HG03039 (cell line): Measurements from ENCODE around the gene NAT16.
"Not testable (repeated sequence)": the region's sequence is repeated elsewhere in the genome, so short reads cannot be mapped to it uniquely, and the experiment has no call there.

Experiments
- ATAC-seq: cut with Tn5 transposase; IDR thresholded peaks from one replicate; pipeline ENCODE4 v1.9.1; 2021; ENCODE audit warnings: mild to moderate bottlenecking, moderate library complexity; ENCODE audit not compliant: unreplicated experiment

Gene NAT16

GRCh38 chr7:101161692-101162471 lies 18.2 kb downstream of the NAT16 start:
- no peak for ATAC-seq

- no peak for ATAC-seq
Observed at GRCh38 chr7:101160910-101161309, 19.2 kb downstream of the NAT16 start.

- ATAC-seq, result no peak
Observed at GRCh38 chr7:101159696-101160674, 20.1 kb downstream of the NAT16 start.

- no peak for ATAC-seq
Observed at GRCh38 chr7:101156866-101157589, 23.1 kb downstream of the NAT16 start.

- ATAC-seq, result no peak
Observed at GRCh38 chr7:101156277-101156676, 23.8 kb downstream of the NAT16 start.

GRCh38 chr7:101155303-101155702 lies 24.8 kb downstream of the NAT16 start:
- no peak for ATAC-seq

- ATAC-seq, result peak; percentile 17
Observed at GRCh38 chr7:101154693-101155102, 25.4 kb downstream of the NAT16 start.

- ATAC-seq, result peak; percentile 63
Observed at GRCh38 chr7:101153969-101154692, 26.0 kb downstream of the NAT16 start, which contains the start of gene AP1S1. Gene AP1S1, plus strand, starts transcription at chr7:101154476. Its CDS starts 39 bp downstream, at chr7:101154515.

- ATAC-seq, result no peak
Observed at GRCh38 chr7:101151908-101152651, 28.0 kb downstream of the NAT16 start.

GRCh38 chr7:101140746-101141382 lies 39.2 kb downstream of the NAT16 start:
- no peak for ATAC-seq

- ATAC-seq, result no peak
Observed at GRCh38 chr7:101140339-101140699, 39.8 kb downstream of the NAT16 start.

GRCh38 chr7:101138213-101138870 lies 41.8 kb downstream of the NAT16 start:
- no peak for ATAC-seq

GRCh38 chr7:101137651-101138212 lies 42.4 kb downstream of the NAT16 start:
- no peak for ATAC-seq

- no peak for ATAC-seq
Observed at GRCh38 chr7:101134399-101134980, 45.6 kb downstream of the NAT16 start.

- no peak for ATAC-seq
Observed at GRCh38 chr7:101133621-101134398, 46.3 kb downstream of the NAT16 start.

- not testable (repeated sequence) for ATAC-seq
Observed at GRCh38 chr7:101132626-101133600, 47.2 kb downstream of the NAT16 start.
